Measurements from ENCODE around the gene SLC4A5.

DNA sequence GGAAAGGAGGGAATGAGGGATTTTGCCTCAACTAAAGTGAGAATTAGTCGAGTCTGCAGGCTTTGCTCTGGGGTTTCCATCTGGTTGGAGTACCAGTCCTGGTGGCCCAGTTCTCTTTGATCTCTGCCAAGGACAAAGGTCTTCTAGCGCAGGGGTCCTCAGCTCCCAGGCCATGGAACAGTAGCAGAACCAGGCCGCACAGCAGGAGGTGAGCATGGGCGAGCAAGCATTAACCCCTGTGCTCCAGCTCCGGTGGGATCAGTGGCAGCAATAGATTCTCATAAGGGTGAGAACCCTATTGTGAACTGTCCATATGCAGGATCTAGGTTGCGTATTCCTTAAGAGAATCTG is 120.9 kb downstream of the SLC4A5 start:
- TF ChIP-seq, protein P1, sequence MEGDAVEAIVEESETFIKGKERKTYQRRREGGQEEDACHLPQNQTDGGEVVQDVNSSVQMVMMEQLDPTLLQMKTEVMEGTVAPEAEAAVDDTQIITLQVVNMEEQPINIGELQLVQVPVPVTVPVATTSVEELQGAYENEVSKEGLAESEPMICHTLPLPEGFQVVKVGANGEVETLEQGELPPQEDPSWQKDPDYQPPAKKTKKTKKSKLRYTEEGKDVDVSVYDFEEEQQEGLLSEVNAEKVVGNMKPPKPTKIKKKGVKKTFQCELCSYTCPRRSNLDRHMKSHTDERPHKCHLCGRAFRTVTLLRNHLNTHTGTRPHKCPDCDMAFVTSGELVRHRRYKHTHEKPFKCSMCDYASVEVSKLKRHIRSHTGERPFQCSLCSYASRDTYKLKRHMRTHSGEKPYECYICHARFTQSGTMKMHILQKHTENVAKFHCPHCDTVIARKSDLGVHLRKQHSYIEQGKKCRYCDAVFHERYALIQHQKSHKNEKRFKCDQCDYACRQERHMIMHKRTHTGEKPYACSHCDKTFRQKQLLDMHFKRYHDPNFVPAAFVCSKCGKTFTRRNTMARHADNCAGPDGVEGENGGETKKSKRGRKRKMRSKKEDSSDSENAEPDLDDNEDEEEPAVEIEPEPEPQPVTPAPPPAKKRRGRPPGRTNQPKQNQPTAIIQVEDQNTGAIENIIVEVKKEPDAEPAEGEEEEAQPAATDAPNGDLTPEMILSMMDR (conservative IDR thresholded peaks at IDR 0.05; ENCODE audit: low read depth, low read length) = no peak
- TF ChIP-seq EZH2 (IDR thresholded peaks at IDR 0.05; ENCODE audit: borderline replicate concordance, low read depth, low read length, poor library complexity, severe bottlenecking) = no peak

Data from A673 (cell line).